GM18517 (cell line): Measurements from ENCODE around the gene CACNA2D3.

Source experiments
- ATAC-seq: cut with Tn5 transposase; IDR thresholded peaks from one replicate; pipeline ENCODE4 v1.9.1; 2021; ENCODE audit warnings: mild to moderate bottlenecking, moderate library complexity; ENCODE audit not compliant: unreplicated experiment

Gene CACNA2D3

GRCh38 chr3:54361746-54362283, 239.5 kb downstream of the CACNA2D3 start:
- ATAC-seq: no peak

GRCh38 chr3:54366007-54366750, 243.8 kb downstream of the CACNA2D3 start:
- no peak for ATAC-seq

DNA sequence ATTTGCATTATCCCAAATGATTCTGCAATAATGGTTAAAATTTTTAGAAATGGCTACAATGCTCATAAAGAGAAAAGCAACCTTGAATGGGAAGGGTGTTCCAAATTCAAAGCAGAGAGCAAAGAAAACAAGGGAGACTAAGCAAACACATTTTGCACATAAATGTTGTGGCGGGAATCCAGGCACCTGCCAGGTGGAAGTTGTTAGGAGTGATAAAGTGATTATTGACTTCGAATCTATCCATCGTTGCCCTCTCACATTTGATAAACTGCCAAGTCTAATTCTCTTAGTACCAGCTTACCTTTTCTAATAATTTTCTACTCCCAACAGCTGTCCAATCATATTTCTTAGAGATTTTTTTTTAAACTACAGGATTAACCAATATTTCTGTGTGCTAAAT, 244.5 kb downstream of the CACNA2D3 start:
- ATAC-seq: no peak

DNA sequence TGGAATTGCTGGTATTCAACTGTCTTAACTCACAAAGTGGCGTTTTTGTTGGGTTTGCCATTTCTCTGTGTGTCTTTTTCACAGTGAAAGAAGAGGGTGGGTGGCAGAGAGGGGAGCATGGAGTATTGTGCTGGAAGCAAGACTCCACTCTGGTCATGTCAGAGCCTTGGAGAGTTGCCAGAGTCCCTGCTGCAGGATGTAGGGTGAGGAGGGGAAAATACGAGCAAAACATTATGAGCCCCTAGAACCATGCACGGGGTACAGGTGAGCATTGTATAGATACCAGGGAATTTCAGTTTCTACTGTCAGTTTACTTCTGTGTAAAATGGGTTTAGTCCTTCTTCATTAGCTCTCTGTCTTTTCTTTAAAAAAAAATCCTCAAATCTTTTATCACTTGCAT, 249.9 kb downstream of the CACNA2D3 start:
- ATAC-seq: no peak

- ATAC-seq: no peak
These were observed 252.0 kb downstream of the CACNA2D3 start for GRCh38 chr3:54374214-54374852.

- ATAC-seq: no peak
These were observed 253.9 kb downstream of the CACNA2D3 start for GRCh38 chr3:54376142-54376807.

DNA sequence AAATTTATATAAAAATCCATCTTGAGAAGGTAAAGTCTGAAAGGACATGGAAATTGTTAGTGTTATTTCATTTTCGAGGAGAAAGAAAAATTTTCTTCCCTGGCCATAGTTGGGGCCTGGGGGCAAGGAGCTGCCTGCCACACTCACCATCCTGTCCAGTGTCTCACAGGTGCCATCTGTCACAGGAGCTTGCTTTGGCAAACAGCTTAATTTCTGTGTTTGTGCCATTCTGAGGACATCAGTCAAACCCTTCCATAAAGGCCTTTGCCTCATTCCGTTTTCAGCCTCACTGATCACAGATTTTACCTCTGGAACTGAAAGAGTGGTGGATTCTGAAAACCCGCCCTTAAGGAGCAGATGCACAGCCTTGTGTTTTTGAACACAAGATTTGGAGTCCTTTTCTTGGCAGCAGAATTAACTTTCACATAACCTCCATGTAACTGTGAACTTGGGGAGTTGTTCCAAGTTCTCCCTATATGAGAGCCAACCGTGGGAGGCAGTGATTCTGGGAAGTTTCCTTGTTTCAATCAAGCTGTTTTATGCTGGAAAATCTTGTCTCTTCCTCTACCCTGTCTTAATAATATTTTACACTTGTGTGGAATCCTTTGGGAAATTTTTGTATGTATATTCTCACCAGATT, 254.7 kb downstream of the CACNA2D3 start:
- ATAC-seq: no peak

- ATAC-seq: no peak
These were observed 255.8 kb downstream of the CACNA2D3 start for GRCh38 chr3:54378184-54378583.

GRCh38 chr3:54384279-54384678, 261.9 kb downstream of the CACNA2D3 start:
- ATAC-seq: no peak

GRCh38 chr3:54390582-54390981, 268.2 kb downstream of the CACNA2D3 start:
- ATAC-seq: no peak

GRCh38 chr3:54393150-54393549, 270.8 kb downstream of the CACNA2D3 start:
- ATAC-seq: no peak

GRCh38 chr3:54408328-54408727, 286.0 kb downstream of the CACNA2D3 start:
- no peak for ATAC-seq

GRCh38 chr3:54421943-54422342, 299.6 kb downstream of the CACNA2D3 start:
- no peak for ATAC-seq

GRCh38 chr3:54424292-54424691, 301.9 kb downstream of the CACNA2D3 start:
- no peak for ATAC-seq

- ATAC-seq: no peak
These were observed 304.0 kb downstream of the CACNA2D3 start for GRCh38 chr3:54426381-54426780.

GRCh38 chr3:54427501-54427900, 305.1 kb downstream of the CACNA2D3 start:
- no peak for ATAC-seq

GRCh38 chr3:54427941-54428871, 305.9 kb downstream of the CACNA2D3 start:
- no peak for ATAC-seq

- no peak for ATAC-seq
These were observed 310.6 kb downstream of the CACNA2D3 start for GRCh38 chr3:54432975-54433374.

DNA sequence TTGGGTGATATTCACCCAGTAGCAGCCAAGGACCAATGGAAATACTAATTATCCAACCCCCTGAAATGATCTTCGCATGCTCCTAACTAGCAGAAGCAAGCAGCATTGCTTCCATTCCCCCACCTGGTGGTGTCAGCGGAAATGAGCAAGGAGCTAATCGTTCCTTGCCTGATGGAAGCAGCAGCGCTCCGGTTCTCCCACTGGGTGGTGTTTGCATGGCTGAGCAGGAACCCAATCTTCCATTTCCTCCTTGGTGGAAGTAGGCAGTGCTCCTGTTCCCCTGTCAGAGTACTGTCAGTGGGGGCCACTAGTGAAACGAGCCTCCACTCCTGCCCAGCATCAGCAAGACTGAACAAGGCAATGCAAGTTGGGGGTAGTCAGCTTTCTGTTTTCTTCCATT, 311.5 kb downstream of the CACNA2D3 start:
- ATAC-seq: no peak

DNA sequence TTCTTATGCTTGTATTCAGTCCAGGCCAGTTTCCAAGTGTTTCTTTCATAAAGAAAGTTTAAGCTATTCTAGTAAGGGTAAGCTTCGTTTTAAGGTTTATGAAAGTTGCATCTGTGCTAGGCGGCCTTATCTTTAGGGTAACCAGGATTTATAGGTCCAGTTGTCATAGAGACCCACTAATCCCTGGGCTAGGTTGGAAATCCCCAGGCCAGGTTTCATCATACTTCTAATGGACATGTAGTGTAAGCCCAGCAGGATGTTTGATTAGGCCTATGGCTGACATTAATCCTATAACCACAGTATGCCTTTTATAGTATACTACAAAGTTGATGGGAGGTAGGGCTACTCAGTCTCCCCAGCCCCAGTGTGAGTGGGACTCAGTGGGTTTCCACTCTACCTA, 312.4 kb downstream of the CACNA2D3 start:
- no peak for ATAC-seq
